Osteocyte (in vitro differentiated cells): ENCODE results near the gene CFAP90. TPM values are rescaled to one million over a fixed set of nuclear protein-coding genes. Genes with fewer than 3 reads are reported as not detected.

Experiments used
- DNase-seq: peaks from one replicate; pipeline ENCODE4 v3.0.0; 2021; ENCODE audit warnings: mixed read lengths; ENCODE audit not compliant: unreplicated experiment; ENCODE audit errors: extremely low spot score
- H3K27ac Mint-ChIP-seq: one replicate; pipeline ENCODE4 v1.8.0; 2021; ENCODE audit warnings: mild to moderate bottlenecking, mixed read lengths; ENCODE audit not compliant: unreplicated experiment
- H3K27me3 Mint-ChIP-seq: one replicate; pipeline ENCODE4 v1.8.0; 2021; ENCODE audit warnings: mixed read lengths; ENCODE audit not compliant: unreplicated experiment
- H3K36me3 Mint-ChIP-seq: one replicate; pipeline ENCODE4 v1.8.0; 2021; ENCODE audit warnings: mixed read lengths; ENCODE audit not compliant: unreplicated experiment
- H3K4me1 Mint-ChIP-seq: one replicate; pipeline ENCODE4 v1.8.0; 2021; ENCODE audit warnings: mixed read lengths; ENCODE audit not compliant: unreplicated experiment
- H3K4me3 Mint-ChIP-seq: one replicate; pipeline ENCODE4 v1.8.0; 2021; ENCODE audit warnings: mild to moderate bottlenecking, moderate library complexity, mixed read lengths; ENCODE audit not compliant: unreplicated experiment
- H3K9me3 Mint-ChIP-seq: one replicate; pipeline ENCODE4 v1.8.0; 2021; ENCODE audit warnings: mixed read lengths; ENCODE audit not compliant: unreplicated experiment
- total RNA-seq: library from RNA; stranded (reverse); gene quantifications from 2 replicates; pipeline ENCODE4 v1.2.1, GENCODE V29; 2021
- TF ChIP-seq, protein P1 (sequence below): fragments of 200-600 bp; sonication (generic); IDR thresholded peaks from 2 replicates; pipeline ENCODE4 v1.5.0; 2021; ENCODE audit warnings: antibody characterized with exemption, mild to moderate bottlenecking, moderate library complexity

The CFAP90 gene
- total RNA-seq, 1 donor from 2014 or later, result not detected

DNA sequence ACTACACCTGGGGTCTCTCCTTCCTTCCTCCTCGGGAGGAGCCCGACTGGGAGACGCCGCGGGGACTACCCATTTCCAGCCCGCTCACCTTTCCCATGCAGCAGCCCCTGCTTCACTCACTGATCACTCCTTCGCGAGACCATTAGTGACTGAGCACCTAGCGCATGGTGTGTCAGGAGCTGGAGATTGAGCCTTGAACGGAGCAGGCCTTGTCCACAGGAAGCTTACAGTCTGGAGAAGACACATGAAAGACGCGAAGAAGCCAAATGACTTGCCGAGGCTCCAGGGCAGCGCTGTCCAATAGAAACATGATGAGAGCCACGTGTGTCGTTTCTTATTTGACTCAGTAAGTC lies 283 bp upstream of the CFAP90 start:
- Mint-ChIP-seq H3K4me1 (peaks cover 13% of the 10 kb centered on the region), H3K27ac (no peak overlapping the region), H3K27me3 (peaks cover 23% of the 10 kb centered on the region), H3K9me3 (no peaks in the 10 kb centered on the region), H3K4me3 (peak overlapping the region; percentile 75), H3K36me3 (no peaks in the 10 kb centered on the region)
- DNase-seq, result no peak
- TF ChIP-seq, protein P1, sequence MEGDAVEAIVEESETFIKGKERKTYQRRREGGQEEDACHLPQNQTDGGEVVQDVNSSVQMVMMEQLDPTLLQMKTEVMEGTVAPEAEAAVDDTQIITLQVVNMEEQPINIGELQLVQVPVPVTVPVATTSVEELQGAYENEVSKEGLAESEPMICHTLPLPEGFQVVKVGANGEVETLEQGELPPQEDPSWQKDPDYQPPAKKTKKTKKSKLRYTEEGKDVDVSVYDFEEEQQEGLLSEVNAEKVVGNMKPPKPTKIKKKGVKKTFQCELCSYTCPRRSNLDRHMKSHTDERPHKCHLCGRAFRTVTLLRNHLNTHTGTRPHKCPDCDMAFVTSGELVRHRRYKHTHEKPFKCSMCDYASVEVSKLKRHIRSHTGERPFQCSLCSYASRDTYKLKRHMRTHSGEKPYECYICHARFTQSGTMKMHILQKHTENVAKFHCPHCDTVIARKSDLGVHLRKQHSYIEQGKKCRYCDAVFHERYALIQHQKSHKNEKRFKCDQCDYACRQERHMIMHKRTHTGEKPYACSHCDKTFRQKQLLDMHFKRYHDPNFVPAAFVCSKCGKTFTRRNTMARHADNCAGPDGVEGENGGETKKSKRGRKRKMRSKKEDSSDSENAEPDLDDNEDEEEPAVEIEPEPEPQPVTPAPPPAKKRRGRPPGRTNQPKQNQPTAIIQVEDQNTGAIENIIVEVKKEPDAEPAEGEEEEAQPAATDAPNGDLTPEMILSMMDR, result no peak

DNA sequence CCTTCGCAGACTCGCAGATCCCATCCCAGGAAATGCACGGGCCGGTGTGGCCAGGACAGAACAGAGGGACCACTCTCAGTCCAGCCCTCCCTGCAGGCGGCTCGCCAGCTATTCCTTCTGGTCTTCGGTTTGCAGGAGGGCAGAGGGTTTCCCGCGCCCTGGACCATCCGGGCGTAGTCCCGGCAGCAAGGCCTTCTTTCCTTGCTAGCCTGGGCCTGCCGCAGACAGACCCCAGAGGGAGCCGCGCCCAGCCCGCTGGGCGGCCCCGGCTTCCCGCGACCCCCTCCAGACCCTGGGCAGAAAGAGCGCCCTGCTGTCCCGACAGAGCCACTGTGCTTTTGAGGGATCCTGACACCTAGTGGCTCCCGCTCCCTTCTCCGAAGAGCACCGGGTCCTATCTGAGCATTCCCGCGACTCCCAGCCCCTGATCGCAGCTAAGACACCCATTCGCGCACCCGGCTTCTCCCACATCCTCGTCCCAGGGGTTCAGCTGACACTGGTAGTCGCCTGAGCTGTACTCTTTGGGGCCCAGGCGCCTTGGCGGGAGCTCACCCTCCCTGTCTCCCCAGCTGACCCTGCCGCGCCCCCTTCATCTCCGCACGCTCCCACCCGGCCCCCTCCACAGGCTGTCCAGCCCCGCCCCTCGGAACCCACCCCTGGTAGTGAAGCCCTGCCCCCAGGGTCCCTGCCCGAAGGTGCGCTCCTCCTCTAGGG lies 1.1 kb downstream of the CFAP90 start:
- H3K4me3 Mint-ChIP-seq, result peak overlapping the region; percentile 72
- TF ChIP-seq, protein P1, result peak; percentile 26
- H3K27me3 Mint-ChIP-seq, result peaks cover 32% of the 10 kb centered on the region
- no peaks in the 10 kb centered on the region for H3K36me3 Mint-ChIP-seq
- H3K4me1 Mint-ChIP-seq, result peaks cover 13% of the 10 kb centered on the region
- H3K9me3 Mint-ChIP-seq, result no peaks in the 10 kb centered on the region
- DNase-seq, result no peak
- H3K27ac Mint-ChIP-seq, result no peak overlapping the region

DNA sequence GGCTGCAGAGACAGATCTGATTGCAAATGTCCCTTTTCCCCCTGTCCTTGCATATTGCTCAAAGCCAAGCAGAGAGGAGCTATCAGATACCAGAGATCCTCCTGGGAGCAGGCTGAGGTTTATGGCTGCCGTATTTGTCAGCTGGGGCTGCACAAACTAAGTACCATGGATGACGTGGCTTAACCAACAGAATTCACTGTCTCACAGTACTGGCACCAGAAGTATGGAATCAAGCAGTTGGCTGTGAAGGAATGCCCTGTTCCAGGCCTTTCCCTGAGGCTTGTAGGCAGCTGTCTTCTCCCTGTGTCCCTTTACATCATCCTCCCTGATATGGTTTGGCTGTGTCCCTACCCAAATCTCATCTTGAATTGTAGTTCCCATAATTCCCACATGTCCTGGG lies 2.6 kb downstream of the CFAP90 start:
- Mint-ChIP-seq H3K4me1 (peaks cover 13% of the 10 kb centered on the region), H3K36me3 (no peaks in the 10 kb centered on the region), H3K4me3 (no peak overlapping the region), H3K27me3 (peaks cover 45% of the 10 kb centered on the region), H3K27ac (no peak overlapping the region), H3K9me3 (no peaks in the 10 kb centered on the region)
- TF ChIP-seq, protein P1, result no peak
- DNase-seq, result no peak

DNA sequence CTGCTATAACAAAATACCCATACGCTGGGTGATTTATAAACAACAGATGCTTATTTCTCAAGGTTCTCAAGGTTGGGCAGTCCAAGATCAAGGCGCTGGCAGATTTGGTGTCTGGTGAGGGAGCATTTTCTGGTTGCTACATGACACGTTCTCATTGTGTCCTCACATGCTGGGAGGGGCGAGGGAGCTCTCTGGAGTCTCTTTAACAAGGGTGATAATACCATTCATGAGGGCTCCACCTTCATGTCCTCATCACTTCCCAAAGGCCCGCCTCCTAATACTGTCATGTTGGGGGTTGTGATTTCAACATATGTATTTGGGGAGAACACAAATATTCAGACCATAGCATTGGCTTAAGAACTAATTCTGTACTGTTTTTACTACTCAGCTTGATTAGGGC lies 4.6 kb downstream of the CFAP90 start:
- H3K4me3 Mint-ChIP-seq, result no peak overlapping the region
- no peaks in the 10 kb centered on the region for H3K36me3 Mint-ChIP-seq
- no peaks in the 10 kb centered on the region for H3K9me3 Mint-ChIP-seq

DNA sequence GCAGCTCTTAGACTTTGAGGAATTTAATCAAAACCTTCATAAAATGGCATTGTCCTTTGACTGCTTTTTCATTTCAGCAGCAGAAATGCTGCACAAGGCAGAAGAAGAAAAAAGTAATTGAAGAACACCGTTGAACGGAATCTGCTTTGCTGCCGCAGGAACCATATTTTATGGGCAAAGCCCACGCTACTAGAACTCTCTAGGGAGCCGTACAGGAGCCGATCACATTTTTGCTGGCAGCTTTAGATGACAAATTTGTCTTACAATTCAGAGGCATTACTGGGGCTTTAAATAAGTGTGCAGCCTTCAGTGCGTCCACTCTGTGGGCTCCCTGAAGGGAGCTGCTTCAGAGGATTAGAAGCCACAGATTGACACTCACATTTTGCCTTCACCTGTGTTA lies 5.4 kb downstream of the CFAP90 start:
- Mint-ChIP-seq H3K27me3 (peaks cover 56% of the 10 kb centered on the region), H3K36me3 (no peaks in the 10 kb centered on the region), H3K27ac (no peak overlapping the region), H3K4me3 (no peak overlapping the region), H3K4me1 (peaks cover 6% of the 10 kb centered on the region), H3K9me3 (no peaks in the 10 kb centered on the region)
- TF ChIP-seq, protein P1, result no peak
- no peak for DNase-seq

More for the DNA sequence above, 4.6 kb downstream of the CFAP90 start:
- TF ChIP-seq, protein P1, result no peak
- Mint-ChIP-seq H3K4me1 (peaks cover 8% of the 10 kb centered on the region), H3K27me3 (peaks cover 56% of the 10 kb centered on the region), H3K27ac (no peak overlapping the region)
- no peak for DNase-seq
